Hematopoietic multipotent progenitor cell treated with erythropoietin and hydrocortisone succinate and interleukin-3 and kit ligand, for 4 days (in vitro differentiated cells): ENCODE data around the gene LRRC36.
"Not testable (repeated sequence)": the region's sequence is repeated elsewhere in the genome, so short reads cannot be mapped to it uniquely, and the experiment has no call there.

ENCODE experiments used
- DNase-seq: peaks from one replicate; pipeline ENCODE4 v3.0.0-alpha.2; 2015

Gene LRRC36

GRCh38 chr16:67350324-67350723, 23.7 kb downstream of the LRRC36 start:
- no peak for DNase-seq

GRCh38 chr16:67352463-67352862, 25.8 kb downstream of the LRRC36 start:
- not testable (repeated sequence) for DNase-seq

GRCh38 chr16:67356396-67356795, 29.8 kb downstream of the LRRC36 start:
- no peak for DNase-seq

- peak; percentile 19 for DNase-seq
Observed at GRCh38 chr16:67357561-67357960, 30.9 kb downstream of the LRRC36 start.

GRCh38 chr16:67359540-67360269, 33.1 kb downstream of the LRRC36 start:
- peak; percentile 36 for DNase-seq

GRCh38 chr16:67361038-67361437, 34.4 kb downstream of the LRRC36 start:
- DNase-seq, result no peak

- DNase-seq, result peak; percentile 49
Observed at GRCh38 chr16:67364600-67365235, 38.1 kb downstream of the LRRC36 start.

GRCh38 chr16:67370661-67371060, 44.0 kb downstream of the LRRC36 start:
- DNase-seq, result no peak

- DNase-seq, result peak; percentile 67
Observed at GRCh38 chr16:67372664-67373063, 46.0 kb downstream of the LRRC36 start.

- DNase-seq, result not testable (repeated sequence)
Observed at GRCh38 chr16:67376012-67376411, 49.4 kb downstream of the LRRC36 start.

- no peak for DNase-seq
Observed at GRCh38 chr16:67378642-67379041, 52.0 kb downstream of the LRRC36 start.

- no peak for DNase-seq
Observed at GRCh38 chr16:67383284-67383683, 56.7 kb downstream of the LRRC36 start.

- DNase-seq, result no peak
Observed at GRCh38 chr16:67384778-67385510, 58.3 kb downstream of the LRRC36 start.

- no peak for DNase-seq
Observed at GRCh38 chr16:67386861-67387455, 60.3 kb downstream of the LRRC36 start.

GRCh38 chr16:67387479-67388079, 61.0 kb downstream of the LRRC36 start:
- DNase-seq, result no peak

- DNase-seq, result no peak
Observed at GRCh38 chr16:67388191-67388590, 61.6 kb downstream of the LRRC36 start.

GRCh38 chr16:67388591-67388990, 62.0 kb downstream of the LRRC36 start:
- no peak for DNase-seq

- DNase-seq, result peak; percentile 80
Observed at GRCh38 chr16:67389911-67390815, 63.5 kb downstream of the LRRC36 start.

- no peak for DNase-seq
Observed at GRCh38 chr16:67390816-67391423, 64.3 kb downstream of the LRRC36 start.

- no peak for DNase-seq
Observed at GRCh38 chr16:67391424-67392300, 65.0 kb downstream of the LRRC36 start.
